Suppressor macrophage treated with lipopolysaccharide for 1 hour (primary cell): ENCODE results near the gene QSER1.
"Not testable (repeated sequence)": the region's sequence is repeated elsewhere in the genome, so short reads cannot be mapped to it uniquely, and the experiment has no call there.

Experiments used
- DNase-seq, 3 donors: peaks; one replicate each; pipeline ENCODE4 v3.0.0-alpha.2; 2020 to 2022

QSER1 gene

DNA sequence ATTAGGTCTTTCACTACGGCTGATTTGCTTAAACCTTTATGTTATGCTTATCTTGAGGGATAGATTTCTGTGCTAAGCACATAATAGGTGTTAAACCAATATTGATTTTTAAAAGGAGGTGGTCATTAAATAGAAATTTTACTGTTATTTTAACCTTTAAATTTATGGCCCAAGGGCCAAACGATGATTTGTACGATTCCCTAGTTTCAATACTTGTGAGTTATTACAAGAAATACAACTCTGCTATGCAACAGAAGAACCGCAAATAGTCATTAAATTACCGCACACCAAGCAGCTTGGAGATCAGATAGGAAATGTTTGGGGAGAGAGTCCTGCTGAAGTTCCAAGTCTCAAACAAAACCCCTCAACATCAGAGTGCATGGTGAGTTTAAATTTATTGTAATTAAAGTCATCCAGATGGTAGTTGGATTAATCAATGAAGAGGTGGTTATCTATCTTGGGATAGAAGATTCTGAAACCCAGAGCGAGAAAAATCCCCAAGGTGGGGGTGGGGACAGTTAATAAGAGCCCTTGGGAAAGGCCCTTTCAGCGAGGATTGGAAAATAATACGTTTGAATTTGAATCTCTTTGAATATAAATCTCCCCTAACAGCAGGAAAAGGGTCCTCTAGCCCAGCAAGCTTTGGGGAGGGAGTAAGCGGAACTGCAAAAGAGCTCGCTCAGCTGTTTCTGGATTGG, 805 bp upstream of the QSER1 start:
- DNase-seq = peak in 1 of 3 donors; percentile 54

DNA sequence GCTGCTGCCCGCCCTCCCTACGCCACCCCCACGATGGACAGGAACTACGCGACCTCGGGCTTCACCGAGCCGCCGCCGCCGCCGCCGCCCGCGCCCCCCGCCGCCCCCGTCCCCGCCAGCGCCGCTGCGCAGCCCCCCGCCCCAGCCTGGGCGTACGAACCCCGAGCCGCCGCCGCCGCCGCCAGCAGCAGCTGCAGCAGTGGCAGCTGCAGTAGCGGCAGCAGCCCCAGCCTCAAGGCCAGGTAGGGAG, 407 bp downstream of the QSER1 start:
- no peak for DNase-seq

DNA sequence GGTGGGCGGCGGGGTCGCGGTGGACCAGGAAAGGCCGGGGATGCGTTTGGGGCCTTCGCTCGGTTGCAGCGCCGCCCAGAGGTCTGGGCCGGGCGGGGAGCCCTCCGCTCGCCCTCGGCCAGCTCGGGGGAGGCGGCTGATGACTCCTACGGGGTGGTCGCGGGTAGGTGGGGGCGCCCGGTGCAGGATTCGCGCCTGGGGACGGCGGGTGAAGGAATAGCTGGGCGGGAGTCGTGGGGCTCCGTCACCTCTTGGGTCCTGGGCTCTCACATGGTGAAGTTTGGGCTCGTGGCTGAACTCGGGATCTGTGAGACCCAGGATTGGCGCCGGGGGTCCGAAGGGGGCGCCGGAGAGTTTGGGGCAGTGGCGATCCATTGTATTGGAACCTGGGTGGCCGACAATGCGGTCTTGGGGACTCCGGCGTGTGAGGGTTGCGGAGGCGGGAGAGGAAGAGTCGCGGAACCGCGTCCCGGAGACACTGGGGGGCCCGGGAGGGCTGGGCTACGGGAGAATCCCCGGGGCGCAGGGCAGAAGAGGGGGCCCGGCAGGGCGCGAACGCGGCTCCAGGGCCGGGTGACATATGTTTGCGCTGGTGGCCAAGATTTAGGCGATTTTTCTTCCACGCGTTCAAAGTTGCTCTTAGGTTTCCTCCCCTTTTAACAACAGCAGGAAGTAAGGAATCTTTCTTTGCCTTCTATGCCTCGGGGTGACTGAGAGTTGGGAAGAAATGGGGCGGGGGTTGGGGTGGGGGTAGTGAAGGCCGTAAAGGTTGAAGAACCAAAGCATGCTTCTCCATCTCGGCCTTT, 935 bp downstream of the QSER1 start:
- DNase-seq = peak; percentile 55 to 75 (median 59)

DNA sequence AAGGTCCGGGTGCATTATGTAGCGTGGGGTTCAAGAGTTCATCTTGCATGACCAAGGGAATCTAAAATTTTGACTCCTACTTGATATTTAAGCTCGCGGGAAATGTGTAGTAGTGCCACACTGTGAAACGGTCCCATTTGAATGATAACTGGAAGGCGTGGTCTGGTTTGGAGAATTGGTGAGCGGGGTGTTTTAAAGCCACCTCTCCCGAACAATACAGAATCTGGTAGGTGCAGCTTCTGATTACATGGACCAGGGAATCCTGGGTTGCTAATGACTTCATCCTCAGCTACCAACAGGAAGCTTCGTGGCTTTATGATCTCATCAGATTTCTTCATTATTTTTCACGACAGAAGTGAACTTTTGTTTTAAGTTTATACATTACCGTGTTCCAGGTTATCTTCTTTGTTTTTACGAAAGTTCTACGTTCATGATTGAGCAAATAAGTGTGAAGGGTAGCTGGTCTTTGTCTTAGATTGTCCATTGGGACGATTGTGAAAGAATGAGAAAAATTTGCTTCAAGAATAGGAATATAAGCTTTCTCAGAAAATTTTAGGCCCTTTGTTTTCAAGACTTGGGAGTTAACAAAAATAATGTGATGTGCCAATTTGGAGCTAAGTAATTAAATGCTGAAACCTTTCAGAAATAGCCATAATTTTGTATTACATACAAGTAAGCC, 1.7 kb downstream of the QSER1 start:
- peak; percentile 71 to 83 (median 82) for DNase-seq

DNA sequence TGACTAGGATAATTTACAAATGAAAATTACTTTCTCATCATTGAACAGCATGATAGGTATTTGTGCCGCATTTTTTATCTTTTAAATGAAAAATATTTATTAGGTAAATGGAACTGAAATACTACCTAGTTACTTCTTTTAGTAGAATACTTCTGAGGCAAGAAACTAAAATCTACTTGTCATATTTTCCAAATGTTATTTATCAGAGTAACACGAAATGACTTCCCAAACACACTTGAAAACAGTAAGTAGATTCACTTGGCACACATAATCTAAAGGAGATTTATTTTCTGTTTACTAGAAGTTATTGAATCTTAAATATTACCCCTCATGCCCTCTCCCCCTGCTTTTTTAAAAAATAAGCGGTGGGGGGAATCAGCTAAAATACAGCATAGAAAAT, 2.3 kb downstream of the QSER1 start:
- DNase-seq = no peak

DNA sequence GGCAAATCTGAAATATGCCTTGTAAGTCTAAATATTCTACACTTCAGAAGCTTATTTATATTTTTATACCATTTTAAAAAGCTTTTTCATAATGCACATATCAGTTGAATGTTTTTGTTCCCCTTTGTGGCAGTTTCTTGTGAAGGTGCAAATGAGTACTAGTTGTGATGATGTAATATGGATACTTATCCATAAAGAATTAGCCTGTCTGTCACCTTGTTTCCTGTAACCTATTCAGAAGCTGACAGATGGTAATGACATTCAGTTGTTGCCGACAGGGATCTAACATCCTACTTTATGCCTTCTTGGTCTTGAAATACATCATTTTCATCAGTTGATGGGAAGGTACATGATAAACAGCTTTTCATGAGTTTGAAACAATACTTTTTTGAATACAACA, 2.9 kb downstream of the QSER1 start:
- DNase-seq = no peak

DNA sequence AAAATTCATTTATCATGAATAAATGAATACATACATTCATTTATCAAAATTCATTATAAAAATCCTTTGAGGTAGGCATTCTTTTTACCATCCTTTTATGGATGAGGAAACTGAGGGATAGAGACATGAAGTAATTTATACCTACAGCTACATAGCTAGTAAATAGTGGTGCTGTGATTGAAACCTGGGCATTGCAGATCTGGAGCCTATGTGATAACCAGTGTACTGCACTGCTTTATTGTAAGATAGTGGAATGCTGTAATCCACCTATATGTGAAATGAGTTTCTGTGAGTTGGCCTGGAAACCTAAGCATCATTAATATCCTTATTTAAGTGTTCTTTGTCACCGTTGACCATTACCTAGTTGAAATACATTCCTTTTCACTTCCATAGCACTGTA, 4.5 kb downstream of the QSER1 start:
- DNase-seq = no peak

DNA sequence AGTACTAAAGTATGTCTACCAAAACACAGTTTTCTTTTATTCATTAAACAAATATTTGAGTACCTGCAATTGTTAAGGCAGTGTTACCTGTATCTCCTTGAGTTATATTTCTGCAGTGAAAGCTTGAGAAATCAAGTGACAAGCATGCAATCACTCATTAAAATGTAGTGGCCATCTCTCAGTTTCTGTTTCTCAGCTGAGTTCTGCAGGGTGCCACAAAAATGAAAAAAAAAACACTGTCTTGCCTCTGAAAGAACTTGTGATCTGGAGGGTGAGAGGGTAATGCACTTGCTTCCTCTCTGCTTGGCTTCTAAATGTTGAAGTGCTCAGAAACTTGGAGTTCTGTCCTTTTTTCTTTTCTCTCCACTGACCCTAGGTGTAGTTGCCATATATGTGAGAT, 6.8 kb downstream of the QSER1 start:
- DNase-seq = peak; percentile 23 to 37 (median 34)

DNA sequence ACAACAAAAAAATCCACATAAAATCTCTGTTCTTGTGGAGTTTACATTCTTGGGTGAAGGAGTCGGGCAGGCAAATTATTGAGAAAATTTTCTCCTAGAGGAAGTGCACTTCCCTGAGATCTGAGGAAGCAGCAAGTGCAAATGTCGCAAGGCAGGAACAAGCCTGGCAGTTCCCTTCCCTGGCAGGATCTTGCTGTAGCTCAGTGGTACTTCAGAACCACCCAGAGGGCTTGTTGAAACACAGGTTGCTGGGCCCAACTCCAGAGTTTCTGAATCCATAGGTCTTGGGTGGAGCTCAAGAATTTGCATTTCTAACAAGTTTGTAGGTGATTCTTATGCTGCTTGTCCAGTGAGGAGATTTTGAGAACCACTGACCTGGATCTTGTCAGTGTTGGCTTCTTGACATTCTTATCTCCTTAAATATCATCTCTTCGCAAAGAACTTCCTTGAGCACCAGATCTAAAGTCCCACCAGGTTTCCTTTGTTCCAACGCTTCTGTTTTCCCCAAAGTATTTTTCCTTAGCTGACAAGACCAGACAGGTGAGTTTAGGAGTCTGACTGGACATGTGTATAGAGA, 9.6 kb downstream of the QSER1 start:
- DNase-seq = peak; percentile 65 to 67 (median 65)

DNA sequence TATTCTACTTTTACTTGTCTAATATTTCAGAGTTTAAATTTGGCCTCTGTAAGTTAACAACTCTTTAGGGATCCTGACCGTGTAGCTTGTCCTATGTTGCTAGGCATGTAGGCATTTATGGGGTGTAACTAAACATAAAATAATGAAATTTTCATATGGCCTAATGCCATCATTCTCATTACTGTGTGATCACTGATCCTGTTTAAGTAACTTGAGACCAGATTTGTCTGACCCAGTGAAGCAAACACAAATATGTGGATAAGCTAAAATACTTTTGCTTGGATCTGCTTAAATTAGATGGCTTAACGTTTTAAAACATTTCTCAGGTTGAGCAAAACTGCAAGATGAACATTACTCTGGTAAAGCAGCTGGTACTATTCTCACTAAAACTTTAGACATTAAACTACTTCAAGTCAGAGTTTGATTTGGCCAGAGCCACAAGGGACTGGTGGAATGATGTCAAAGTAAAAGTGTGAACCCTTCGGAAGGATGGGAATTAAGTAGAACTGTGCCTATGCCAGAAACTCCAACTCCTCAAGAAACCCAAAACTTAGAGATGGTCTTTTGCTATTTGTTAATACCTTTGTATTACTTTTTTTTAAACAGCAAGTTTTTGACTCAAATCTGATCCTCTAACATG, 12.5 kb downstream of the QSER1 start:
- DNase-seq = no peak

DNA sequence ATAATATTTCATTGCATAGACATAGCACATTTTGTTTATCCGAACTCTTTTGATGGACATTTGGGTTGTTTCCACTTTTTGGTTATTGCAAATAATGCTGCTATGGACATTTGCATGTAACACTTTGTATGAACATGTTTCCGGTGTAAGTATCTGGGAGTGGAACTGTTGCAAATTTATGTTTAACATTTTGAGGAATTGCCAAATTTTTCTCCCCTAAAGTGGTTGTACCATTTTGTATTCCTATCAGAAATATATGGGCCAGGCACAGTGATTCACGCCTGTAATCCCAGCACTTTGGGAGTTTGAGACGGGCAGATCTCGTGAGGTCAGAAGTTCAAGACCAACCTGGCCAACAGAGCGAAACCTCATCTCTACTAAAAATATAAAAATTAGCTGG, 16.0 kb downstream of the QSER1 start:
- DNase-seq = no peak

DNA sequence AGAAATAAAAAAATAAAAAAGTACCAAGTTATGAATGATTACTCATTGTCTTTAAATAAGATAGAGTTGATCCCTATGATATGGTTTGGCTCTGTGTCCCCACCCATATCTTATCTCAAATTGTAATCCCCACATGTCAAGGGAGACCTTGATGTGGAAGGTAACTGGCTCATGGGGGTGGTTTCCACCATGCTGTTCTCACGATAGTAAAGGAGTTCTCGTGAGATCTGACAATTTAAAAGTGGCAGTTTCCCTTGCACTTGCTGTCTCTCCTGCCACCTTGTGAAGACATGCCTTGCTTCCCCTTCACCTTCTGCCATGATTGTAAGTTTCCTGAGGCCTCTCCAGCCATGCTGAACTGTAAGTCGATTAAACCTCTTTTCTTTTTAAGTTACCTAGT, 18.8 kb downstream of the QSER1 start:
- DNase-seq = no peak

DNA sequence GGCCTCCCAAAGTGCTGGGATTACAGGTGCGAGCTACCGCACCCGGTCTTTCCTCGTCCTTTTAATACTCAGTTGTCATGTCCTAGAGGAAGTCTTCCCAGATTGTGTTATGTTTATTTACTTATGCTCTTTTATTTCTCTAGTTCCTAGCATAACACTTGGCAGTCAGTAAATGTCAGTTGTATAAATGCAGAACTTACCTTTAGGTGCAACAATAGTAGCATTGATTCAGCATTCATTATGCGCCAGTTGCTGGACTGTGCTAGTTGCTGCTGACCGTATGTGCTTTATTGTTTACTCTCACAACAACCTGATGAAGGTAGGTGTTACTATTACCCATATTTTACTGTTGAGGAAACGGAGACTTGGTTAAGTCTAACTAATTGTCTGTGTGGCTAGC, 20.8 kb downstream of the QSER1 start:
- no peak for DNase-seq

DNA sequence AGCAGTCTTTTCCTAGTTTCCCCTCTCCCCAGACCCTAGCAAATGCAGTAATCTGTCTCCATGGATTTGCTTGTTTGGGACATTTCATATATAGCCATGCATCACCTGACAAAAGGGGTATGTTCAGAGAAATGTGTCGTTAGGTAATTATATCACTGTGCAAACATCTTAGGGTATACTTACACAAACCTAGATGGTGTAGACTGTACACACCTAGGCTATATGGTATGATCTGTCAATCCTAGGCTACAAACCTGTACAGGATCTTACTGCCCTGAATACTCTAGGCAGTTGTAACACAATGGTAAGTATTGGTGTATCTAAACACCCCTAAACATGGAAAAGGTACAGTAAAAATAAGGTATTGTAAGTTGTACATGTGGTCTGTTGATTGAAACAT, 23.8 kb downstream of the QSER1 start:
- DNase-seq = no peak

DNA sequence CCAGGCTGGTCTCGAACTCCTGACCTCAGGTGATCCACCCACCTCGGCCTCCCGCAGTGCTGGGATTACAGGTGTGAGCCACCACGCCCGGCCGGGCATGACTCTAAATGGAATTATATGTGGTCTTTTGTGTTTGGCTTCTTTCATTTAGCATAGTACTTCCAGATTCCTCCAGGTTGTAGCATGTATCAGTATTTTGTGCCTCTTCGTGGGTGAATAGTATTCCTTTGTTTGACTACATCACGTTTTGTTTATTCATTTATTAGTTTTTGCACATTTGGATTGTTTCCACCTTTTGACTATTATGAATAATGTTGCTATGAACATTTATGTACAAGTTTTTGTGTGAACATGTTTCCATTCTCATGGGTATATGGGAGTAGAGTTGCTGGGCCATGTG, 24.4 kb downstream of the QSER1 start:
- DNase-seq = no peak

DNA sequence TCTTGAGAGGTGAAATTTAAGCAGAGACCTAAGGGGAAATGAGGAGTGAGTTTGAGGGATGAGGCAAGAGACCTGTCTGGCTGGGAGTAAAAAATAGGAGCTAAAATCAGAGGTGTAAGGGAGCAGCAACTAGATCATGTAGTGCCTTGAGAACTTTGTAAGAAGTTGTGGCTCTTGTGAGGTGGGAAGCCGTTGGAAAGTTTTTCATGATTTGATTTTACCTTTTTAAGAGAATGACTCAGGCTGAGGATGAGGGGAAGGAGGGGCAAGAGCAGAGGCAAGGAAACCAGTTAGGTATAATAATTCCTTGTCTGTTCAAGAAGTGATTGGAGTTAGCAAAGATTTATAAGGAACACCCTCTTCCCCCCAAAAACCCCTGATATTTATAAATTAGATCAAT, 25.8 kb downstream of the QSER1 start:
- no peak for DNase-seq

DNA sequence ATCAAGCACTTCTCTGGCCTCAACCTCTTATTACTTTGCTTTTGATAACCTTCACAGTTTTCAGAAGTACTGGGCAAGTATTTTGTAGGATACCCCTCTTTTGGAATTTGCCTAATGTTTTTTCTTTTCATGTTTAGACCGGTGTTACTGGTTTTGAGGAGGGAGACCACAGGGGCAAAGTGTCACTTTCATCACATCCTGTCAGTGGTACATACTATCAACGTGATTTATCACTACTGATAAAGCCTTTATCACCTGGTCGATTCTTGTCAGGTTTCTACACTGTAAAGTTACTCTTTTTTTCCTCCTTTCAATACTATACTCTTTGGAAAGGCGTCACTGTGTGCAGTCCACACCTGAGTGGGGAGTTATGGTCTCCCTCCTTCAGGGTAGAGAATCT, 26.7 kb downstream of the QSER1 start:
- no peak for DNase-seq

DNA sequence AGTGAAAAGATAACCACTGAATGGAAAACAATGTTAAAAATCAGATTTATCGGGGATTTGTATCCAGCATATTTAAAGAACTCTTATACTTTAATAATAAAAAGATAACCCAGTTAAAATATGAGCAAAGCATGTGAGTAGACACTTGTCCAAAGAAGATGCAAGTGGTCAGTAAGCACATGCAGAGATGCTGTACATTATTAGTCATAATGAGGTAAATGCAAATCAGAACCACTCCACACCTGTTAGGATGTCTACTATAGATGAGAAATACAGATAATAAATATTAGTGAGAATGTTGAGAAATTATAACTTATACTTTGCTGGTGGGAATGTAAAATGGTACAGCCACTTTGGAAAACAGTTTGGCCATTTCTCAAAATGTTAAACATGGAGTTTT, 28.0 kb downstream of the QSER1 start:
- no peak for DNase-seq

DNA sequence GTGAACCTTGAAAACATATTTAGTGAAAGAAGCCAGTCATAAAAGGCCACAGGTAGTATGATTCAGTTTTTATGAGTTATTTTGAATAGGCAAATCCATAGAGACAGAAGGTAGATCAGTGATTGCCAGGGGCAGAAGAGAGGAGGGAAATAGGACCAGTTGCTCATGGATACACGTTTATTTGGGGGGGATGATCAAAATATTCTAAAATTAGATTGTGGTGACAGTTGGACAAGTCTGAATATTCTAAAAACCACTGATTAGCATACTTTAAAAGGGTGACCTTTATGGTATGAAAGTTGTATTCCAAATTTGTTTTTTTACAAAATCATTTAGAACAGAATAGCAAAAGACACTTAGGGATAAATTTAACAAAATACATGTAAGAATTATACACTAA, 28.6 kb downstream of the QSER1 start:
- DNase-seq = no peak

DNA sequence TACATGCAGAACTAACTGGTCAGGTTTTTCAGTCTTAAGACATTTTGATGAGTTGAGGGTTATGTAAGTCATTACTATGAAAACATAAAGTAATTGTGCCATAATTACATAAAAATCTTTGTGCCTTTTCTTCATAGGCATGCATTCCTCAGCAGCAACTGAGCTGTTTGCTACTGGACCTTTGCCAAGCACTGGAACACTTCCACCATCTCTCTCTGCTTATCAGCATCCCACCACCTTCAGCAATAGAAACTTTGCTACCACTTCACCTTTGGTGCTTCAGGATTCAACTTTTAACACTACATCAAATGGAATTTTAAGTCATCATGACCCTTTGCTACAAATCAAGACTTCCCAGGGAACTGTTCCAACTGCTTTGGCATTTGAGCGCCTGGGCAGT, 39.0 kb downstream of the QSER1 start:
- DNase-seq = no peak

DNA sequence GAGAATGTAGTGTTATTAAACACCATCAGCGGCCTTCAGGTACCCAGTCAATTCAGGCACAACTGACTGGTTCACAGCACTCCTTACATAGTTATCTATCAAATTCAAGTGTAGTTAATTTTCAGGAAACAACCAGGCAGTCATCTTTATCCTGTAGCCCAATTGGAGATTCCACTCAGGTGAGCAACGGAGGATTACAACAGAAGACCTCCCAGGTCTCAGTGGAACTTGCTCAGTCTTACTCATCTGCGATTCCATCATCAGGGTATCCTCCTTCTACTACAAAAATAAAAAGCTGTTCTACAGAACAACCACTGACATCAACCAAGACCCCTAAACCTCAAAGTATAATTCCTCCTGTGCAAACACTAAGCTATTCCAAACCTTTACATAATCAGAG, 39.6 kb downstream of the QSER1 start:
- DNase-seq = no peak

DNA sequence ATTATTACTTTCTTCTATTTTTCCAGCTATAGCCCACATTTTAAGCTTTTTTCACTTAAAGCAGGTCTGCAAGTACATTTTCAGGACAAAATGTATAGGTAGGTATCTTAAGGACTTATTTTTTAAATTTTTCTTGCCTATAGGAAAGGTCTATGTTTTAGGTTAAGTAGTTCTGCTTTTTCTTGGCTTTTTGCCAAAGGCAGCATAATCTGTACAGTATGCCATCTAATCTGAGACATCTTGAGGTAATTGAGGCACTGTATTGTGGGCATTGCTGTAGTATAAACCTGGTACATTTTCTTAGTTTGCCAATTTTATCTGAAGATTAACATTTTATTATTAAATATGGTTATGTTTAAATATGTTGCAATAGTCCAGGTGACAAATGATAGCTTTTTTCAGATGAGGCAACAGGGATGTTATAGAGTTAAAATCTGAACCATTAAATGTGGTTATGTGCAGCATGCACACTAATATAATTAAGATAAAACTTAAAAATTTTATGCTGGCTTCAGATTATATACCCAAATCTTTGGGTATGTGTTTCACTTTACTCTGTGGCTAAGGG, 42.9 kb downstream of the QSER1 start:
- peak; percentile 3 to 32 (median 13) for DNase-seq

DNA sequence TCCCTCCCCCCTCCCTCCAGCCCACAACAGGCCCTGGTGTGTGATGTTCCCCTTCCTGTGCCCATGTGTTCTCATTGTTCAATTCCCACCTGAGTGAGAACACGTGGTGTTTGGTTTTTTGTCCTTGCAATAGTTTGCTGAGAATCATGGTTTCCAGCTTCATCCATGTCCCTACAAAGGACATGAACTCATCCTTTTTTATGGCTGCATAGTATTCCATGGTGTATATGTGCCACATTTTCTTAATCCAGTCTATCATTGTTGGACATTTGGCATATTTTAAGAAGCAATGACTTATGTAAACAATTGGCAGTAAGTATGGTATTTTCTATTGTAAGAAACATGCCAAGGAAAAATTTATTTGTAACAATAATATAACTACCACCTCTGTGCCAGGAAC, 43.6 kb downstream of the QSER1 start:
- not testable (repeated sequence) for DNase-seq
